ENCODE data around the gene RDH14.

The RDH14 gene

DNA sequence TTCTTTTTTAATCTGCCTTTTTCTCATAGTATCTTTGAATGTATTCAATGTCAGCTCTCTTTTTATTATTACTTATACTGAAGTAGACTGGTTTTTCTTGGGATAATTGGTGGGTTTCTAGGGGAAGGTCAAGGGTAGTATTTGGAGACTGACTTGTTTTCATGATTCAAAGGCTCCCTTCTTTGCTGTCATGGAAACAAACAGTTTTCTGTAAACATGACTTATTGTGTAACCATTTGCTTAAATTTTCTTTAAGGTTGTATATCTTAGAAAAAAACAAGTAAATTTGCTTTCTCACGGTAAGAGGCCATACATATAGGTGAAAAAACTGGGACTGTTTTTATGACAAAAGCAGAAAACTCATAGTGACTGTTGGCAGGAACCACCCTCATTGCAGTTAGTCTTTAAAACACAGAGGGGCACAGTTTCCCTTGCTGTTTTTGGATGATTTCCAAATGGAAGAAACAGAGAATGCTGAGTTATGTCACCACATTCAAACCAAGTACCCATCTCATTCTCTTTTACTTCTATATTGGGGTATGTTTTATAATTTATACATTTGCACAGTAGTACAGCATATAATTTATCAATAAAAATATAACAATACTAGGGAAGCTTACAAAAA is 5.8 kb upstream of the RDH14 start:
- DNase-seq (ENCODE audit: low spot score) = no peak

DNA sequence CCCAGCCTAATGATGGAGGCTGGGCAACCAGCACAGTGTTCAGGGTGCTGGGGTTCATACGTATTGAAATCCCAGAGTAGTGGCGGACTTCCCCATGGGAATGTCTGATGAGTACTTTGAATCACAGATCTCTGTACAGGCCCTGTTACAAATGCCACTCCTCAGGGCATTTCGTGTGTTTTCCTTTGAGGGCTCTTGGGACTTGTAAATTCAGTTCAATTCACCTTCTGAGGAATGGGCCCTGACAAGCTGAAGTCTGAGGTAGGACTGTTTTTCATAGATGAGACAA is 288 bp upstream of the RDH14 start:
- no peak for DNase-seq (ENCODE audit: low spot score)

DNA sequence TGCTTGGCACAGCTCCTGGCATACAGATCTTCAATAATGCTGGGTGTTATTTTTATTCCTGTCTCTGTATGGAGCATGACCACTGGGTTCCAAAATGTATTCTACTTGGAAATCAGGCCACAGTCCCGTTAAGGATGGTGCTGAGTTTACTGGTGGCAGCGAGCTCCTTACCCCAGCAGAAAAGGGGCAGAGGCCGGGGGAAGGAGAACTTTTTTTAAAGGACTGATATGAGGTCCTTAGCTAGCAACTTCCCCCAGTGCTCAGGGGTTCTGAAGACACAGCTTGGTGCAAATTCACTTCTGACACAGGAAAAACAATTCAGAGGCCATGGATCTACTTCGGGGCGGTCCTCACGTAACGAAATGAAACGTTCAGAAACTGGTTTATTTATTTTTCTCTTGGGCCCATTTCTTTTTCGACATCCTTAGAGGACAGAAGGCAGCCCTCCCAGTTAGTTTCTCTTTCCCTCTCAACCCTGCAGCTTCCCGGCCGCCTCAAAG is 872 bp downstream of the RDH14 start:
- DNase-seq (ENCODE audit: low spot score) = no peak

DNA sequence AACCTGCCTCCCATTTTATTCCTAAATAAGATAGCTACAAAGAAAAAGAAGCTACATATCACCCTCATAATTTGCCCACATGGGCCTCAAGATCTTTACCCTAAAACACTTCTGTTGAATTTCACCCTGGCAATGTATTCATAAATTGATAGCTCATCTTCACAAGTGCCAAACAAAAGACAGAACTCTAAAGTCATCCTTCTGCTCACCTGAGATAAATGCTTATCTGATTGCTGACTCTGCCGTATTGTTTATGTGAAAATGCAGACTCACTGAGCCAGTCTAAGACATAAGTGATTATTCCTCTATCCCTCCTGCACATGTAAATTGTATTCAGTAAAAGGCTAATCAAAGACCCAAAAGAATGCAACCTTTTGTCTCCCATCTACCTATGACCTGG is 2.0 kb downstream of the RDH14 start:
- DNase-seq (ENCODE audit: low spot score) = no peak

DNA sequence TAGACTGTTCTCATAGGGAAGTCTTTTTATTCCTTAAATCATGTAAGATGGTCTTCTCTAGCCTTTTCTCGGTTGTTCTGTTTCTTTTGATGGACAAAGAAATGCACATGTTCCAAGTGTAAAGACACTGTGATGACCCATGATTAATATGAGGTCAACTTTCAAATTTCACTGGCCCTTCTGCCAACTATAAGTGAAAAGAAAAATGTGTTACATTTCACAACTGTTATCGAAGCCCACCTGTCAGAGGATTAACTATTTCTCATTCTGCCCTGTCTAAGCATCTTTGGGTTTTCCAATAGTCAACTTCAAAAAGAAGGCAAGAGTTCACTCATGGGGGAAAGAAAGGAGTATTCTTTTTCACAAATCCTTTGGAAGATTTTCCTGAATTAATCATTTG is 3.3 kb downstream of the RDH14 start:
- DNase-seq (ENCODE audit: low spot score) = no peak

DNA sequence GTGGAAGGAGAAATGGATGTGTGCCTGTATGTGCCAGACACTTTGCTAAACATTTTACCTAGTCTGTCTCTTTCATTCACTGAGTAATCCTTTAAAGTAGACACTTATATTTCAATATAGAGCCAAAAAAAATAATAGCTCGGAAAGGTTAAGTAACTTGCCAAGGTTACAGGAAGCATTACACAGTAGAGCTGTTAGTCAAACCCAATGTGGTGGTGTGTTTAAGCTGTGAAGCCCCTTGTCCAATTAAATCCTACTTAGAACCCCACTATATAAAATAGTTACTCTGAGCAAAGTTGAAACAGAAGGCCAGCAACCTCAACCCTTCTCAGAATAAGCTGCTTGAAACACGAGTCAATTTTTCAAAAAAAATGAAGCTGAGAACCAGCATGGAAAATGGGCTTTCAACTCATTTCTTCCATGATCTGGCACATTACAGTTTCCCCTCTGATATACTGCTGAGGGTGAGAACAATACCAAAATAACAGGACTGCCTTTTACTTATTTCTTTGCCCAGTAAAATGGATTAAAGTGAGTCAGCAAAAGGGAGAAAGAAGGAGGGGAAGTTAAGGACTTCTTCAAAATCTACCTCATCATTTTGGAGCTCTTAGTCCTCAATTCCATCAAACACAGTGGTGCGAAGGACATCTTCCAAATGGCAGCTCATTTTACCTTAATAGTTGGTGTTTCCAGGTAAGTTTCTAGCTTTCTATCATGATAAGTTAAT is 7.9 kb downstream of the RDH14 start:
- DNase-seq (ENCODE audit: low spot score) = no peak

DNA sequence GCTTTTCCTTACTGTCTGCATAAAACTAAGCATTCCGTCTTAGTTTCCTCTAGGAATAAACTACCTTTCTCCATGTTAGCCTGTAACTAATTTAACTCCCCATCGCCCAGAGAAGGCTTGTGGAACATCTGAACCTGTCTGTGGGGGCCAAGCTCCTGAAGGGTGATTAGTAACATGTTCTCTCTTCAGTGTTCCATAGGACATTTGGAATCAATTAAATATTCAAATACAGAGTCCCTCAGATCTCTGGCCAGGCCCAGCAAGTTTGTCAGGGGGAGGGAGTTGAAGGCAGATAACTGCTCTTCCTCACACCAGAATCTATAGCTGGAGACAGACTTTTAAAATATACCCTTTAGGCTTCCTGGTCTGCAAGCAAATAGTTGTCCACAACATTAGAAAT is 8.8 kb downstream of the RDH14 start:
- no peak for DNase-seq (ENCODE audit: low spot score)

DNA sequence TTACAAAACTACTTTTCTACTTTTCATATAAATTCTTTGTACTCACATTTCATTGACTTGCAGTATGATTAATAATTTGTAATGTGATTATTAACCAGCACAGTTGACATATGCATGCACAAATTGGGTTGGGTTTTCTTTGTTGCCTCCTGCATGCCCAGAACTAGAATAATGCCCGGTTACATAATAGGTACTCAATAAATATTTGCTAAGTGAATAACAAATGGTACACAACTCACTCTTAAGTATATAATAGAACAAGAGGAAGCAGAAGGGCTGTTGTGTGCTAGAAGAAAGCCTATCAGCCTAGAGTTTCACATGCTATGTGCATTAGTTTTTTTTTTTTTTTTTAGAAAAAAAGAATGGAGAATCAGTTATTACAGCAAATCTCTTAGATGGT is 9.3 kb downstream of the RDH14 start:
- no peak for DNase-seq (ENCODE audit: low spot score)

DNA sequence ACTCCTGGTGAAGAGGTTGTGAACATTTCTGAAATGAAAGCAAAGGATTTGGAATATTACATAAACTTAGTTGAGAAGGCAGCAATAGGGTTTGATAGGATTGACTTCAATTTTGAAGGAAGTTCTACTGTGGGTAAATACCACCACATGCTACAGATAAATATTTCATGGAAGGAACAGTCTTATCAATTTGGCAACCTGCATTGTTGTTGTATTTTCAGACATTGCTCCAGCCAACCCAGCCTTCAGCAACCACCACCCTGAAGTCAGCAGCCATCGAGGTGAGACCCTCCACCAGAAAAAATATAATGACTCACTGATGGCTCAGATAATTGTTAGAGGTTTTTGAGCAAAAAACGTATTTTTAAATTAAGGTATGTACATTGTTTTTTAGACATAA is 10.0 kb downstream of the RDH14 start:
- DNase-seq (ENCODE audit: low spot score) = no peak

DNA sequence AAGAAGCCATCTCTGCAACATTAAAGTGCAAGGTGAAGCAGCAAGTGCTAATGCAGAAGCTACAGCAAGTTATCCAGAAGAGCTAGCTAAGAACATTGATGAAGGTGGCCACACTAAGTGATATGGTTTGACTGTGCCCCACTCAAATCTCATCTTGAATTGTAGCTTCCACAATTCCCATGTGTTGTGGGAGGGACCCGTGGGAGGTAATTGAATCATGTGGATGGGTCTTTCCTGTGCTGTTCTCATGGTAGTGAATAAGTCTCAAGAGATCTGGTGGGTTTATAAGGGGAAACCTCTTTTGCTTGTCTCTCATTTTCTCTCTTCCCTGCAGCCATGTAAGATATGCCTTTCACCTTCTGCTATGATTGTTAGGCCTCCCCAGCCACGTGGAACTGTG is 11.4 kb downstream of the RDH14 start:
- DNase-seq (ENCODE audit: low spot score) = no peak

DNA sequence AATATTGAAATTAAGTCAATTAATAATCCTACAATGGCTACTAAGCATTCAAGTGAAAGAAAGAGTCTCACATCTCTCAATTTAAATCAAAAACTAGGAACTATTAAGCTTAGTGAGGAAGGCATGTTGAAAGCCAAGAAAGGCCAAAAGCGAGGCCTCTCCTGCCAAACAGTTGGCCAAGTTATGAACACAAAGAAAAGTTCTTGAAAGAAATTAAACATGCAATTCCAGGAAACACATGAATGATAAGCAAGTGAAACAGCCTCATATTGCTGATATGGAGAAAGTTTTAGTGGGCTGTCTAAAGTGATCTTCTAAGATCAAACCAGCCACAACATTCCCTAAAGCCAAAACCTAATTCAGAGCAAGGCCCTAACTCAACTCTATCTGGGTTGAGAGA is 11.8 kb downstream of the RDH14 start:
- no peak for DNase-seq (ENCODE audit: low spot score)

DNA sequence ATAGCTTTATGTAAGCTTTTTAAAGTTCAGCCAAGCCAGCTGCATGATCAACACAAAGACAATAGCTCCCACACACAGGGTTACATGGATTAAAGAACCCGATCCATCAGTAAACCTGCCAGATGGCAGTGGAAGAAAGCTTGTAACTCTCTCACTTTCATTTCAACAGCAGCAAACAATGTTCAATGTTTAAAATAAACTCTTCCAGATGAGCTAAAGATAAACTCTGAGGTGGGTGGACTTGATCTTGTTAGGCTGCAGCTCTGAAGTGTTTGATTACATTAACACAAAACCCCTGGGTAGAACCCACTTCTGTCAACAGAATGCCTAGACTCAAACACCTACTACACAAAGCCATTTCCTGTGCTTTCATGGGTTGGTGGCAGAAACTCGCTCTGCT is 13.9 kb downstream of the RDH14 start:
- DNase-seq (ENCODE audit: low spot score) = no peak

DNA sequence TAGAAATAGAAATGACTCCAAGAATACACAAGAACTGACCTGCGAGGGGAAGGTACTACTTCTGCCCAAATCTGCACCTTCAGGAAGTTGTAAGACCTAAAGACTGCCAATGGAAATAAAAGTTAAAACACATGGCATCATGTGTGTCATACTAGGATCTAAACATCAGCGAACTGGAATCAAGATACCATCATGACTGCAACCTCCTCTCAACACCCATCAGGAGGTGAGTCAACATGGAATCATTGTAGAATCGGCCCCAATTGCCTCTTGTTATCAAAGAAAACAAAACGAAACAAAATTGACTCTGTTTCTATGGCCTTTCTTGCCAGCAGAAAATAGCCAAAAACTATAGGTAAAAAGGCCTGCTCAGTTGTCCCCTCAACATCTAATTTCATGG is 15.1 kb downstream of the RDH14 start:
- DNase-seq (ENCODE audit: low spot score) = no peak

DNA sequence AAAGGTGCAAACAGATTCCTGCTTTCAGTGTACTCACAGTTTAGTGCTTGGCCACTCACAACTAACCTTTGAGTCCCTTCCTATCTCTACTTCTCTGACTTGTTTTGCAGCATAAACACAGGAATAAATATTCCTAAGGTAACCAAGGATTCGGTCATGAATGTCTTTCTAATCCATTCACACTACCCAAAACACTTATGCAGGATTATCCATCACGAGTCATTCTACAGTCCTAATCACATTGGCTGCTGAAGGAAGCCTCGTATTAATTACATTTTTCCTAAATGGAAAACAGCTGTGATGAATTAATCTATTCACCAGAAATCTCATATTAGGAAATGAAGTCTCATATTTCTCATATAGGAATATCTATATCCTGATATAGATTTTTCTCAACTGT is 16.3 kb downstream of the RDH14 start:
- DNase-seq (ENCODE audit: low spot score) = no peak

DNA sequence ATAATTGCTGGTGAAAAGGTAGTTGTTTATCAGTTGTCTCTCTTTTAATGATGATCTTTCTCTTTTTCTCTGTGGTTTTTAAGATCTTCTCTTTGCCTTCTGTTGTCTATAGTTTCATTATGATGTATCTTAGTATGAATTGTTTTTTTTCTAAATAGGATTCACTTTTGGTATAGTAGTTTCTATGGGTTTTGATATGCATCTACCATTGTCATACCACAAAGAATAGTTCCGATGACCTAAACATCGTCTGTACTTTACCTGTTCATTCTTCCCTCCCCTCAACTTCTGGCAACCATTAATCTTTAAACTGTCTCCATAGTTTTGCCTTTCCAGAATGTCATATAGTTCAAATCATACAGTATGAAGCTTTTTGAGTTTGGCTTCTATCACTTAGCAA is 19.6 kb downstream of the RDH14 start:
- DNase-seq (ENCODE audit: low spot score) = no peak

DNA sequence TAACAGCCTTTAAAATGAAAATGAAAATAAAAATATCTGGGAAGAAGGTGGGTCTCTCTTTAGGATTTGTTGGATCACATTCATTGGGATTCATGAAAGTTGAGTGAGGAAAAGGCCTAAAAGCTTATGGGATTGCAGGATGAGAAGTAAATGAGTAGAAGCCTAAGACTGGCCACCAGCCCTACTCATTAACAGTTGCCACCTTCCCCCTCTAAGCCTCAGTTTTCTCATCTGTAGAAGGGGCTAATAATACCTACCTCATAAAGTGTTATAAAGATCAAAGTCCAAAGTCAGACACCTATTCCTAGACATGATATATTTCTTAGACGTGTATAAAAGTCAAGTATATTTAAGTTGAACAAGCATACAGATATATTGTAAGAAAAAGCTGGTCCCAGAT is 23.8 kb downstream of the RDH14 start:
- DNase-seq (ENCODE audit: low spot score) = no peak

DNA sequence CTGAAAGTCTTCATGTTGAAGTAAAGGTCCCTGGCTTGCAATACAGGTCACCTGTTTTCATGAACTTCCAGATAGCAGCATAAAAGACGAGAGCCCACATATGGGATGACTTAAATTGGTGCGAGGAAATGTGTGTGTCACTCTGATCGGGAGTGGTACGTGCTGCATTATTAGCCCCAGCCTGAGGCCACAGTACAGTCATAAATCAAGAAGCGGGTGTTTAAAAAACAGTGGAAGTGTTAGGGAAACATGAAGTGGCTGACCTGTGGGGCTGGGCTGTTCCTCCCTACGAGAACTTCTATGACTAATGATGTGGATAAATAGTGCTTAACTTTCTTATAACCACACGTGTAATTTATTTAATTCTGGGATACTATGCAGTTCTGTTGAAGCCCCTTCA is 24.4 kb downstream of the RDH14 start:
- DNase-seq (ENCODE audit: low spot score) = peak; percentile 23

DNA sequence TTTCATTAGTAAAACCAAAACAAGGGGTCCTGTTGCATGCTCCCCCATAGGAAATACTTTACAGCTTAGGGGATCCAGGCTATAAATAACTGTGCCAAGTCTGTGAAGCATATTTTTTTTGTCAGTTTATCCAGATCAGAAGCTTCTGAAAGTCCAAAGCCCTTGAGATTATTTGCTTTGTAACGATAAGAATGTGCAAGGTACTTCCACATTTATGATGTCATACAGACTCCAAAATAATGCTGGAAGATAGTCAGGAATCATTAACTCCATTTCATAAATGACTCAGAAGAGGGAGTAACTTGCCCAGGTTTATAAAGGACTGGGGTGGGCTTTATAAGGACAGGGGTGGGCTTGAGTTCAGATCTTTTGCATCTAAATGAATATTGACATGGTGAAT is 29.3 kb downstream of the RDH14 start:
- DNase-seq (ENCODE audit: low spot score) = no peak

DNA sequence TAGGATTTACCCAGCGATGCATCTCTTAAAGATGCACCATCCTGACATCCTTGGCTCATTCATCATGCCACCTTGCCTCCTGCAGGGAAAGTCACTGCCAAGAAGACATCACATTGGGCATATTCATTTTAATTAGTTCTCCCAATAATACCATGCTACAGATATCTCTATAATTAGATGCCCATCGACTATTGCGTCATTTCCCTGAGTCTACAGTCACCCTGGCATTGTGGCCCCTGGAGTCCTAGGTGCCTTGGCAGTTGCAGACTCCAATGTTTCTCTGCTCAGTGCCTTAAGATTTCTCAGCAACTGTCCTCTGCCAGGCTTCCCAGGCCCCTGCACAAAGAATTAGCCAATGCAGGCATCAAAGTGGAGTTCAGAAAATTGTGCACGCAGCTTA is 32.6 kb downstream of the RDH14 start:
- no peak for DNase-seq (ENCODE audit: low spot score)

DNA sequence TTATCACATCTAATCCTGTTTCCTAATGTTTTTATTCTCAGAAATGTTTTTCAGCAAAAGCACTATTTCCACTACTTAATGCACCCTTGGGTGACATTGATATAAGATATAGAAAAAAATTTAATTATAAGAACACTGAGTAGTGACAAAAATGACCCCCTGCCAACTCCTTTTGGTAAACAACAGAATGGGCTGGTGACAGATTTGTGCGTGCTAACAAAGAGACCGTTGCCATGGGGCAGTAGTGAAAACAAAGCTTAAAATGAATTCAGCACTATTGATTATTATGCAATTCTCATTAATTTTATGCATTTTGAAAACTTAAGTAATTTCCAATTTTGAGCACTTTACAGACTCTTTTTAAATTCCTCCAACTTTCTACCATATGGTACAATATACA is 33.1 kb downstream of the RDH14 start:
- no peak for DNase-seq (ENCODE audit: low spot score)

DNA sequence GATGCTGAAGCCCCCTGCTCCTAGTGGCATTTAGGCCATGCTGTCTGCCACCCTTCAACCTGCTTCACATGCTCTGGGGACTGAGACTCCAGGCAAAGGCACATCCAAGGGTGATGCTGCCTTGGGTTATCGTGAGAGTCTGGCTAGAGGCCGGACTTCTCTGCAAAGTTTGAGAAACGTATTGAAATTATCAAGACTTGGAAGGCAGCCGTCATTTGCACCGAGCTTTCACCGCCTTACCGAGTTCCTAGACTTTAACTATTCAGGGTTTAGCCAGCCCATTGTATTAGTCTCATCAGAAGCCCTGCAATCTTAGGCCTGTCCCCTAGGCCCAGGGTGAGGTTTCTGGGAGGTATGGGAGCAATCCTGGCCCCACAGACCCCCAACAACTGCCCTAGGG is 34.0 kb downstream of the RDH14 start:
- no peak for DNase-seq (ENCODE audit: low spot score)

DNA sequence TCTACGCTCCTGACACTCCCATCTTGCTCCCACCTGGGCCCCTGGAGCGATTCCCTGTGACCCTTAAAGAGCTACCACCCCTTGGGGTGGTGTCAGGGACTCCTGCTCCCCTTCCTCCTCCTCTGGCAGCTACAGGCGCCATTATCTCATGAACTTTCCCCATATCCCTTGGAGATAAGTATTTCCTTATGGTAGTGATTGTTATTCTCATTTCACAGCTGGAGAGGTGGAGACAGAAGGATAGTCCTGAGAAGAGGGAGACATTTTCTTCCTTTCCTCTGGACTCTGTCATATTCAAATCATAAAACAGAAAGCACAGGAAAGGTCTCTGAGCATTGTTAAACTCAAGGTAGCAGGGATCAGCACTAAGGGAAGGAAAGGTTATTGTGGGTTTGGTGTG is 34.6 kb downstream of the RDH14 start:
- no peak for DNase-seq (ENCODE audit: low spot score)

DNA sequence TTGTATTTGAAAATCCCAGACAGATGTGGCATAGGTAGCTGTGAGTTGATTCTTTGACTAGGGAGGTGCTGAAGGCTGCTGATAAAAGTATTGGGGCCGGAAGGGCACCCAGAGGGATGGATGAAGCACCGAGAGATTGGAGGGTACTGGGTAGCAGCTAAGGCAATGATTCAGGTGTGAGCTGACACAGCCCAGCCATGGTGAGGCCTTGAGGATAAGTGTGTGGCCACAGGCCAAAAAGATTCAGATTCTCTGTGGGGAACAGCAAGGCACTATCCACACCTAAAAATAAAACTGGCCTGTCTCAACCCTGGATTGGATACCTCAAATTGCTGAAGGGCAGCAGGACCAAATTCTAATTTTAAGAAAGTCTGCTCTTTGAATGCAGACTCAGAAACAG is 35.2 kb downstream of the RDH14 start:
- no peak for DNase-seq (ENCODE audit: low spot score)

DNA sequence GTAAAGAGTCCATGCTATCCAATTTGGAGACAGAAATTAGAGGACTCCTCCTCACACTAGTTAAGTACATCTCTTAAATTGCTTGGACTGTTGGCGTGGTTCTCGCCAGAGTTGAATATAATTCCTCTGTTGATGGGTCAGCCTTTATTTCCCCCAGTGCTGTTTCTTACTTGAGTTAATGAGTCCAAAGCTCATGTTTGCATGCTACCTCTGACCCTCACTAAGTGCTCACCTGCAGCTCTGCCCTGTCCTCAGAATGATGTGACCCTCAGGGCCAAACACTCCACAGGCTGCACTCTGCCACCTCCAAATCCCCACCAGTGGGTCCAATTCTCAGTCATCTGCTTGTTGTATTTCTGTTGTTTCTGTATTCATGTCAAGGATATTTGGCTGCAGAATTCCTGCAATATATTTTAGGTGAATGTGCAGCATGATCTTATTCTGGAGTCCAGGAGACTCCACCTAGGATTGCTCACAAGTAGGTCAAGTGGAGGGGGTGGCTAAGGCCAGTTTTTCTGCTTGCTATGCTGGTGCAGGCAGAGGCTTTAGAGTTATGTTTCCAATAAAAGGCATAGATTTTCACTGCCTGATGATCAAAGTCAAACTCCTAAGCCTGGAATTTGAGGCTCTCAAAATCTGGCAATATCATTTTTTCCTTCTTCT is 37.8 kb downstream of the RDH14 start:
- DNase-seq (ENCODE audit: low spot score) = no peak

All from SW480 (cell line).